ENCODE data around the gene MKNK2. TPM values are rescaled to one million over a fixed set of nuclear protein-coding genes. Genes with fewer than 3 reads are reported as not detected.
"Not testable (repeated sequence)": the region's sequence is repeated elsewhere in the genome, so short reads cannot be mapped to it uniquely, and the experiment has no call there.

The MKNK2 gene
- total RNA-seq, 1 donor from 2014 or later, result 272 TPM

DNA sequence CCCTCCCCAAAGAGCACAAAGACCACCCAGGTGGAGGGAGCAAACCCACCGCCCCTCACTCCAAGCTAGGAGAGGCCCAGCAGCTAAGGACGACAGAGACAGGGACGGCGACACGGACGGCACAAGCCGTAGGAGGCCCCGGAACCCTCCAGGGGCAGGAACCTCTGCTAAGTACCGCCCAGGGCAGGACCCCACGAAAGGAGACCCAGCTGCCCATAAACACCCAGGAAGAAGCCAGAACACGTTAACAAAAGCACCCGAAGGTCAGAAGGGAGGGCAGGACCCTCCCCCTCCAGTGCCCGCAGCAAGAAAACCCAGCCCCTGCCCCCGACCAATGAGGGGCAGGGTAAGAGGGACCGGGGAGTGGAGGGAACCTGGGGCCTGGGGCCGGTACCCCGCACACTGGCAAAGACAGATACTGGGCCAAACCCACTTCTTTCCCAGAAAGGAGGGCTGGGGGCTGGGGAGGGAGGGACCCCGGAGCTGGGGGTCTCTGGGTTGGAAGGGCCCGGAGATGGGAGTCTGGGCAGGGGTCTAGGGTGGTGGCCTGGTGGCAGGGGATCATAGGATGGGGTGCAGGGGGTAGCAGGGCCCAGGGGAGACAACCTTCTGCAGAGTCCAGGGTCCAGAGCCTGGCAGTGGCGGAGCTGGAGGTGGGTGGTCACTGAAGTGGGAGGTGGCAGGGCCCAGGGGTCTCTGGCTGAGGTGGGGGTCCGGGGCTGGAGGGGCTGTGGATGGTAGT is 37.9 kb downstream of the MKNK2 start:
- intact Hi-C loops (cut with micrococcal nuclease), result no loop called here
- no peak for DNase-seq

DNA sequence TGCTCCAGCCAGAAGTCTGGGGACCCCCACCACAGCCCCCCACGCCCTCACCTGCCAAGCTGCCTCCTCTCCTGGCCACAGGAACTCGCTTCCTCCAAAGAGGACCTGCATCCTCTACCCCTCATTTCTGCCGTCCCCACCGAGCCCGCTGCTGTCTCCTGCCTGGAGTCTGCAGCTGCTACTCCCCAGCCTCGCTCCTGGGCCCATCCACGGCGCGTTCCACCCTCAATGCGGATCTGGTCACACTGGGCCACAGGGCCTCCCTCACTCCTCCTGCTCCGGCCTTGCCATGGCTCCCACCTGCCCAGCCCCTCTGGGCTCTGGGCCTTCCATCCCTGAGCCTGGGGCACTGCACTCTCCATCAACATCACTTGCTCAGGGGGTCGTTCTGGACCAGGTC is 39.9 kb downstream of the MKNK2 start:
- intact Hi-C loops (cut with micrococcal nuclease), result no loop called here
- DNase-seq, result no peak
- no peak for ATAC-seq

More for the DNA sequence above, 37.9 kb downstream of the MKNK2 start:
- ATAC-seq, result no peak

DNA sequence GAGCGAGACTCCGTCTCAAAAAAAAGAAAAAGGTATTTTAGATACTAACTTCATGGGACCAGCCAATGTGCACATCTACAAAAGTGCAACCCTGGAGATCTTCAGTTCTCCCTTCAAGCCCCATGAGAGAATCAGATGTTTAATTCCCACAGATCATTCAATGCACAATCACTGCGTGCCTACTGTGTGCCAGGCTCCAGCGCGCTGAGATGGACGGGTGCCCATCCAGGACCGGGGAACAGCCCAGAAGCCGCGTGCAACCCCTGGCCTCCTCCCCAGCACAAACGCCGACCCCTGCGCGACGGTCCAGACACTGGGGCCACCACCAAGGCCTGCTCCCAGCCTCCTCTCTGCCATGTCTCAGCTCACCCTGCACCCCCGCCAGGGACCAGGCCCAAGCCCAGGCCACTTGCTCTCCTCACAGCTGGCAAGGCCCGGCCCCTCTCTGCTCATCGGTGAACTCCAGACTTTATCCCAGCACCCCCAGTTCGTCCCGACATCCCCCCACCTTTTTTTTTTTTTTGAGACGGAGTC is 40.8 kb downstream of the MKNK2 start:
- intact Hi-C loops (cut with micrococcal nuclease), result no loop called here
- ATAC-seq (no peak), DNase-seq (no peak)

DNA sequence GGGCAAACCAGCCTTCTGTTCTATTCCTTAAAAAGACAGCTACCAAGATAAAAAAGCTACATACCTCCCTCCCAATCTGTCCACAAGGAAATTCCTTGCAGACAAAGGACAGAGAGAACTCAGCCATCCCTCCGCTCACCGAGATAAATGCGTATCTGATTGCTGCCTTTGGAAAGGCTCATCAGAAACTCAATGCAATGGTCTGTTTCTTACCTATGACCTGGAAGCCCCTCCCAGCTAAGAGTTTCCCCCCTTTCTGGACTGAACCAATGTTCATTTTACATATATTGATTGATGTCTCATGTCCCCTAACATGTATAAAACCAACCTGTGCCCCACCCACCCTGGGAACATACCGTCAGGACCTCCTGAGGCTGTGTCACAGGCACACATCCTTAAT is 47.2 kb downstream of the MKNK2 start:
- no peak for DNase-seq
- intact Hi-C loops (cut with micrococcal nuclease), result no loop called here

DNA sequence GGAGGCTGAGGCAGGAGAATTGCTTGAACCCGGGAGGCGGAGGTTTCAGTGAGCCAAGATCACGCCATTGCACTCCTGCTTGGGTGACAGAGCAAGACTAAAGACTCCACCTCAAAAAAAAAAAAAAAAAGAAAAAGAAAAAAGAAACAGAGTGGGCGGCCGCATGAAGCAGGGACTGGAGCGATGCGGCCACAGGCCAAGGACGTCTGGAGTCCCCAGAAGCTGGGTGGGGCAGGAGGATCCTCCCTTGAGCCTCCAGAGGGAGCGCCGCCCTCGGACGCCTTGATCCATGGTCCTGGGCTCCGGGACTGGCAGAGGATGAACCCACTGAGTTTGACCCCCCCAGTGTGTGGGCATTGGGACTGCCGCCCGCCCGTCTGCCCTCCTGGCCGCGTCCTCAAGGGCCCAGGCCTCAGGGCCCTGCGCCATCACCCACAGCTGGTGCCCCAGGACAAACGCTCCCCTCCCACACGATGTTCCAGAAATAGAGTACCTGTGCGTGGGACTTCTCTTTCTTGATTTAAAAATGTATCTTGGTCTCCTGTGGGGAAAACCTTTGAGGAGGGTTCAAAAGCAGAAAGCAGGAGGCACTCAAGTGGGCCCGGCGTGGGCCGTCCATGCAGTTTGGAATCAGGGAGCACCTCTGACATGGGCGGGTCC is 51.1 kb downstream of the MKNK2 start:
- intact Hi-C loops (cut with micrococcal nuclease), result no loop called here
- ATAC-seq (no peak), DNase-seq (no peak)

More for the DNA sequence above, 47.2 kb downstream of the MKNK2 start:
- ATAC-seq, result no peak

DNA sequence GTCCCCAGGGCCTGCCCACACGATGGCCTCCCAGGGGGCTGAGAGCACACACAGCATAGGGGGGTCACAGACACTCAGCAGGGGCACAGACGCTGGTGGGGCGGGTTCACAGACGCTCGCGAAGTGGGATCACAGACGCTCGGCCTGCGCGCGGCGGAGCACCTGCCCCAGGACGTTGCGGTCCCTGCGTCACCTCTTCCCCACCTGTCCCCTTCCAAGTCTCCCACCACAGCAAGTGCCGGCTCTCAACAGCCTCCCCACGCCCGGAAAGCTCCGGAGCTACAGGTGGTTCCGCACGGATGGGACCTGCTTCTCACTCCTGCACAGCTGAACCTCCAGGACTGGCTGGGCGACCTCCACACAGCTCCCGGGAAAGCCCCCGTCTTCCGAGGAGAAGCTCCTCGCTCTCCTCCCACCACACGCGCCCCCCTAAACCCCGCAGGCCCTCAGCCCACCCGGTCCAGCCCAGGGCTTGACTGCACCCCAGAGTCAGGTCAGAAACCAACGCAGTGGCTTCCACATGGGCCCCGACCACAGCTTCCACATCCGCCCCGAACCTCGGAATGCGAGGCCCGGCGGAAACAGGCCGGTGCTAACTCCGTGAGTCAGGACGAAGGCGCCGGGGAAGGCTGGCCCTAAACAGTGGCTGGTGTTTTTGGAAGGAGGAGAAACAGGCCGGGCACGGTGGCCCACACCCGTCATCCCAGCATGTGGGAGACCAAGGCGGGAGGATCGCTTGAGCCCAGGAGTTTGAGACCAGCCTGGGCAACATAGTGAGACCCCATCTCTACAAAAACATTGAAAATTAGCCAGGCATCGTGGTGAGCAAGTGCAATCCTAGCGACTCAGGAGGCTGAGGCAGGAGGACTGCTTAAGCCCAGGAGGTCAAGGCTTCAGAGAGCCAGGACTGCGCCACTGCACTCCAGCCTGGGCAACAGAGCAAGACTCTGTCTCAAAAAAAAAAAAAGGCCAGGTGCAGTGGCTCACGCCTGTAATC is 52.0 kb downstream of the MKNK2 start:
- no peak for DNase-seq
- no peak for ATAC-seq
- intact Hi-C loops (cut with micrococcal nuclease), result no loop called here

DNA sequence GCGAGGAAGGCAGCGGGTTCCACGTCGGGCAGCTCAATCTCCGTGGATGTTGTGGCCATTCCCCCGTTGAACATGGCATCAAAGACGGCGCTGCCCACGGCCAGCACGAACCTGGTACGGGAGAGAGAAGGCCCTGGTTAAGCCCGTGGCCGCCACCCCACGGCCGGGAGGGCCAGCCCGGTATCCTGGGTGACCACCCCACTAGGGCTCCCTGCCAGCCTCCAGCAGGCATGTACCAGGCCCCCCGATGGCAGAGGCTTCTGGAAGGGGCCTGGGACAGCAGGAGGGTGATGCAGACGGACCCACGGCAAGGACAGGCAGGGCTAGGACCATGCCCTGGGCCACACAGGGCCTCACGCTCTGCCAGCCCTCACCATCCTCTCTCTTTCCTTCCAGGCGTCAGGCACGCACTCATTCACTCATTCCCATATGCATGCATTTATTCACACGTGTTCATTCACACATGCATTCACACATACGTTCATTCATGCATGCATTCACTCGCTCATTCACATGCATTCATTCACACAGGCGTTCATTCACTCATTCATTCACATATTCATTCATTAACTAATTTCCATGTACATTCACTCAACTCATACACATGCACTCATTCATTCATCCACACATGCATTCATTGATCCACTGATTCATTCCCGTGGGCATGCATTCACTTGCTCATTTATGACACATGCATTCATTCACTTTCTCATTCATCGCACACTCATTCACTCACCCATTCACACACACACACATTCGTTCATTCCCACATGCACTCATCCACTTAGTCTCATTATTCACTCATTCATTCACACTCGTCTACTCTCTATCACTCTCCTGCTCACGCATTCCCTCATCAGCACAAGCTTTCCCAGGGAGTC is 53.5 kb downstream of the MKNK2 start:
- ATAC-seq, result no peak
- DNase-seq, result no peak
- intact Hi-C loops (cut with micrococcal nuclease), result no loop called here

DNA sequence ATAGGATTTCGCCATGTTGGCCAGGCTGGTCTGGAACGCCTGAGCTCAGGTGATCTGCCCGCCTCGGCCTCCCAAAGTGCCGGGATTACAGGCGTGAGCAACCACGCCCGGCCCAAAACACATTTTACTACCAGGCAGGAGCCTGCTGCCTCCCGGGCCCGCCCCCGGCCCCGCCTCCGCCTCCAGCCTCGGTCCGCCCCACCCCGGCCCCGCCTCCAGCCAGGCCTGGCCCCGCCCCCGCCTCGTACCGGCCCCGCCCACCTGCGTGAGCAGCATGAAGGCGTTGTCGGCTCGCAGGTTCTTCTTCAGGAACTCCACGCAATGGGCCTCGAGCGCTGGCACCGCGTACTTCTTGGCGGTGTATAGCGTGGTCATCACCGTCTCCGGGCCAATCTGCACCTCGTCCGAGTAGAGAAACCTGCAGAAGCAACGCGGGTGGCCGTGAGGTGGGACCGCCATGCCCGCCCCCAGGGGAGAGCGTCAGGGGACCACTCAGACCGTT is 58.2 kb downstream of the MKNK2 start:
- no peak for ATAC-seq
- intact Hi-C loops (cut with micrococcal nuclease), result no loop called here
- DNase-seq, result no peak

DNA sequence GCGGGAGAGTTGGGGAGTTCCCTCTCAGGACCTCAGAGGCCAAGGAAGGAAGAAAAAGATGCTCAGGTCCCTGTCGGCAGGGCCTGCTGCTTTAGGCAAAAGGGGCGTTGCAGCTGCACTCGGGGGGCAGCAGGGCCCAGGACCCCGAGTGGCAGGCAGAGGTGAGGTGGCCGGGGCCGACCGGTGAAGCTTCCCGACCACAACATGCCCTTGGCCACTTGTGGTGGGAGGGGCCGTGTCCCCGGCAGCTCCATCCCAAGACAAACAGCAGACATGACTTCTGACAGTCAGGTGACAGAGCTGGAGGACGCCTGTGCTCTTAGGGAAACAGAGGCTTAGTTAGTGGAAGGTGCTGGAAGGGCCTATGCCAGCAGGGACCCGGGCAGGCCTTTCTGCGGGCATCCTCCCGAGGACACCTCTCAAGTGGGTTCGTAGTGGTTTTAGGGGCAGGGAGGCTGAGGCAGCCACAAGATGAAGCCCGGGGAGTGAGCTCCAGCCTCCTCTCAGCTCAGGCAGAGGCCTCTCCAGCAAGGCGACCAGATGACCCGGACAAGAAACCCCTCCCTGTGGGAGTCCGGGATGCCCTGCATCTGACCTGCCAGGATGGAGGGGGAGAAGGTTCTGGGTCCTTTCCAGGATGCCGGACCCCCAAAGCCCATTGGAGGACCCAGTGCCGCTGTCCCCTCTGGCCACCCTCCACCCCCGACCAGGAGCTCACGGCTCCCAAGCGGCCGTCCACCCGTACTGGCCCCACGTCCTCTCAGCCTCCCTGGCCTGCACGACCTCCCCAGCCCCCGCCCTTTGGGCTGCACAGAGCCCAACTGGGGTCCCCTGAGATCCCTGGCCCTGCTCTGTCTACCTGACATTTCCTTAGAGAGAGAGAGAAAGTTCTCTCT is 59.8 kb downstream of the MKNK2 start:
- intact Hi-C loops (cut with micrococcal nuclease), result no loop called here
- ATAC-seq, result no peak

DNA sequence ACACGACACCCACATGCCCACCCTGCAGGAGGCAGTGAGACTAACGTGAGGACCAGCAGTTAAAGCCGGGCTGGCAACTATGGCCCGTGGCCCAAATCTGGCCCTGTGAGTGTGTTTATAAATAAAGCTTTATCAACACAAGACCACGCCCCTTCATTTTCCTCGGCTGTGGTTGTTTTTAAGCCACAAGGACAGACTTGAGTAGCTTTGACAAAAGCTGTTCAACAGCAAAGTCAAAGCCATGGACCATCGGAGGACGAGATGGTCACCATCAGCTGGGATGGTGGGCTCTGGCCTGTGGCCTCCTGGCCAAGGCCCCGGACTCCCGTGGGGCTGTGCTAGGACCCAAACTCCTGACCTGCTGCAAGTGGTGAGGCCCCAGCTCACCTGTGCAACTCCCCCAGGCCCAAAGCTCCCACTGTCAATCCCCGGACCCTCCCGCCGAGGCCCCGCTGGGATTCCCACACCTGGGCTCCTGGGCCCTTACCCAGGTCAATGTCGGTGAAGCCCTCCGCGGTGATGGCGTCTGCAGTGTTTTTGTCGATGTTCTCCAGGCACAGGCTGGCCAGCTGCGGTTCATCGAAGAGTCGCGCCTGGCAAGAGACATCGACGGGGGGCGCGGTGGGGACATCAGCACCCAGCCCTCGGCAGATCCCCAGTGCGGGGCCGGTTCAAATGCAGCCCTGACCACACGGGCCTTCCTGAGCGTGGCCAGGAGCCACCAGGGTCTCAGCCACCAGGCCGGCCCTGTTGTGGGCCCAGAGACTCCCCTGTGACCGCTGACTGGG is 60.6 kb downstream of the MKNK2 start:
- intact Hi-C loops (cut with micrococcal nuclease), result no loop called here
- no peak for DNase-seq
- ATAC-seq, result no peak

More for the DNA sequence above, 59.8 kb downstream of the MKNK2 start:
- no peak for DNase-seq

DNA sequence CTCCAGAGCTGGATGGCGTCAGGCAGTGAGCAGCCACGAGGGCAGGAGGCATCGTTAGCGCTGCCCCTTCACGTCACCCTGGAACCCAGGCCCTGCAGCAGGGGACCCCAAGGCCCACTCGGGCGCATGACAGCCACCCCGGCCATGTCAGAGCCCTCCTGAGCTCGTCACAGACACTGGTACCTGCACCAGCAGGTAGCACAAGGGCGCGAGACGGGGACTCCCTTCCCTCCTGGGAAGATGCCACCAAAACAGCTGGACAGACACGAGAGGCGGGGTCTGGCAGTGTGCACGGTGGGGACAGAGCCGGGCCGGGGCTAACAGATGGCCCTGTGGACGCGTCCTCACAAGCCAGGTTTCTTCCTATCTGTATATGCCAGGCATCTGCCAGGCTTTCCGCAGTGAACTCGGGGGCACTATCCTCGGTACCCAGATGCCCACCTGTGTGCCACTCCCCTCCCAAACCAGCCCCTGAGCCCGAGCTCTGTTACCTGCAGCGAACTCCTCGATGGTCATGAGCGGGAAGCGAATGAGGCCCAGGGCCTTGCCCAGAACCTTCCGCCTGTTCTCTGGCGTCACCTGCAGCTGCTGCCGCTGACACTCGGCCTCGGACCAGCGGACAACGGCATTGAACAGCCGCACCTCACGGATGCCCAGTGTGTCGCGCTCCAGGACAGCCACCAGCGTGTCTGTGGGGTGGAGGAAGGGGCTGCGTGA is 61.4 kb downstream of the MKNK2 start:
- DNase-seq (no peak), ATAC-seq (no peak)
- intact Hi-C loops (cut with micrococcal nuclease), result no loop called here

DNA sequence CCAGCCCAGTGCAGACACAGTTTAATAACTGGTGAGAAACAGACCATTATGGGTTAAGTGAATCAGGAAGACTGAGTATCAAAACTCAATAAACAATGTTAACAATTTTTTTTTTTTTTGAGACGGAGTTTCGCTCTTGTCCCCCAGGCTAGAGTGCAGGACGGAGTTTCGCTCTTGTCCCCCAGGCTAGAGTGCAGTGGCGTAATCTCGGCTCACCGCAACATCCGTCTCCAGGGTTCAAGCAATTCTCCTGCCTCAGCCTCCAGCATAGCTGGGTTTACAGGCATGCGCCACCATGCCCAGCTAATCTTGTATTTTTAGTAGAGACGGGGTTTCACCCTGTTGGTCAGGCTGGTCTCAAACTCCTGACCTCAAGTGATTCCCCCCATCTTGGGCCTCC is 62.6 kb downstream of the MKNK2 start:
- DNase-seq; ATAC-seq; intact Hi-C loops (cut with micrococcal nuclease): not testable (repeated sequence)

Data from left ventricle myocardium superior (tissue), 1 donor.